Measurements from ENCODE around the gene RNF182.
"Not testable (repeated sequence)": the region's sequence is repeated elsewhere in the genome, so short reads cannot be mapped to it uniquely, and the experiment has no call there.

- TF ChIP-seq CTCF (IDR thresholded peaks at IDR 0.05; ENCODE audit: insufficient read depth, low read length); REST (IDR thresholded peaks at IDR 0.05; ENCODE audit: insufficient replicate concordance, low read depth): not testable (repeated sequence)
These were observed 93.8 kb downstream of the RNF182 start for GRCh38 chr6:14018559-14018958.
